Measurements from ENCODE around the gene MAPKAP1.
A peak's percentile ranks its signal among the peaks of the same experiment; 100 is the strongest.

Gene MAPKAP1

GRCh38 chr9:125429476-125430160 lies 277.4 kb downstream of the MAPKAP1 start:
- no peak overlapping the region for H3K27ac ChIP-seq
- TF ChIP-seq CTCF (conservative IDR thresholded peaks at IDR 0.05; ENCODE audit: low read depth): no peak
- DNase-seq (ENCODE audit: low spot score): no peak
- ChIA-PET CTCF (interaction anchor here (1.2 kb wide), 1 partner anchor 22 kb away, joined by 3 read pairs; no protein-coding TSS in a partner anchor), POLR2A (ENCODE audit: low non-redundant PET) (no interaction called here)

- no peak overlapping the region for H3K27ac ChIP-seq
- ChIA-PET POLR2A (ENCODE audit: low non-redundant PET) (no interaction called here), CTCF (interaction anchor here (1.2 kb wide), 1 partner anchor 21 kb away, joined by 3 read pairs; no protein-coding TSS in a partner anchor)
- TF ChIP-seq CTCF (conservative IDR thresholded peaks at IDR 0.05; ENCODE audit: low read depth): no peak
- DNase-seq (ENCODE audit: low spot score): no peak
These were observed 278.0 kb downstream of the MAPKAP1 start for GRCh38 chr9:125428902-125429467.

- ChIA-PET POLR2A (ENCODE audit: low non-redundant PET) (interaction anchor here (0.9 kb wide), 1 partner anchor 33 kb away, joined by 3 read pairs; no protein-coding TSS in a partner anchor), CTCF (interaction anchor here (0.5 to 0.7 kb wide), 4 partner anchors 46 to 1082 kb away, joined by 3 to 4 read pairs (median 3); no protein-coding TSS in a partner anchor)
- H3K27ac ChIP-seq: no peak overlapping the region
- no peak for DNase-seq (ENCODE audit: low spot score)
- TF ChIP-seq CTCF (conservative IDR thresholded peaks at IDR 0.05; ENCODE audit: low read depth): peak; percentile 29
These were observed 278.7 kb downstream of the MAPKAP1 start for GRCh38 chr9:125428060-125428901.

DNA sequence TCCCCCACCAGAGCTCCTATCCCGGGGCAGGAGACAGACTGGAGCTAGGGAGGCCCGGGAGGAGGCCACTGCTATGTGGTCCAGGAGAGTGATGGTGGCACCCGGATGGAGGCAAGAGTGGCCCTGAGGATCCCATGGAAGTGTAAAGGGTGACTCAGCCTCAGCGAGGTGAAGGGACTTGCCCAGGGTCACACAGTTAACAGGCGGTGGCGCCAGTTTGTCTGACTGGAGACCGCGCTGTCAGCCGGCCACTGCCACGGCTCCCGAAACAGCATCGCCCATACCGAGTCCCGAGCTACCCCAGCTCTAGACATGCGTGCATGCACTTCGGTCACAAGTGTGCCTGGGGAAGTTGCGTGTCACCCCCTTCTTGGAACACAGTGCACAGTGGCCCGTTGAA lies 279.5 kb downstream of the MAPKAP1 start:
- DNase-seq (ENCODE audit: low spot score): no peak
- ChIA-PET POLR2A (ENCODE audit: low non-redundant PET) (interaction anchor here (0.9 kb wide), 1 partner anchor 33 kb away, joined by 3 read pairs; no protein-coding TSS in a partner anchor), CTCF (interaction anchor here (0.6 to 0.7 kb wide), 3 partner anchors 47 to 807 kb away, joined by 3 to 4 read pairs (median 3); no protein-coding TSS in a partner anchor)
- TF ChIP-seq CTCF (conservative IDR thresholded peaks at IDR 0.05; ENCODE audit: low read depth): no peak
- H3K27ac ChIP-seq: no peak overlapping the region

DNA sequence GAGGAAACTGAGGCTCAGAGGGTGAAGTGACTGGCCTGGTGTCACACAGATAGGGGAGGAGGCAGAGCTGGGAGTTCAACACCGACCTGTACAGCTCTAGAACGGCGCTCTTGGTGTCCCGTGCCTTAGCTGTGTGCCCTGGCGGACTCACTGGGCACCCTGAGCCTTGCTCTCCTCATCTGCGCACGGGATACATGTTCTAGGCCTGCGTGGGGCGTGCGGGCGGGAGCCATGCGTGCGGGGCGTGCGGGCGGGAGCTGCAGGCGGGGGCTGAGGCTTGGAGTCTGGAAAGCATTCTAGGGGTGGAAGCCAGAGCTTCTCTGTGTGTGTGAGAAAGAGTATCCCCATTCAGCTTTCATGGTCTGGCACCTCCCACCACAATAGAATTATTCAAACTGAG lies 280.1 kb downstream of the MAPKAP1 start:
- DNase-seq (ENCODE audit: low spot score): no peak
- ChIA-PET POLR2A (ENCODE audit: low non-redundant PET) (no interaction called here), CTCF (interaction anchor here (0.6 kb wide), 2 partner anchors 27 to 66 kb away, joined by 4 to 5 read pairs; no protein-coding TSS in a partner anchor)
- TF ChIP-seq CTCF (conservative IDR thresholded peaks at IDR 0.05; ENCODE audit: low read depth): no peak
- no peak overlapping the region for H3K27ac ChIP-seq

DNA sequence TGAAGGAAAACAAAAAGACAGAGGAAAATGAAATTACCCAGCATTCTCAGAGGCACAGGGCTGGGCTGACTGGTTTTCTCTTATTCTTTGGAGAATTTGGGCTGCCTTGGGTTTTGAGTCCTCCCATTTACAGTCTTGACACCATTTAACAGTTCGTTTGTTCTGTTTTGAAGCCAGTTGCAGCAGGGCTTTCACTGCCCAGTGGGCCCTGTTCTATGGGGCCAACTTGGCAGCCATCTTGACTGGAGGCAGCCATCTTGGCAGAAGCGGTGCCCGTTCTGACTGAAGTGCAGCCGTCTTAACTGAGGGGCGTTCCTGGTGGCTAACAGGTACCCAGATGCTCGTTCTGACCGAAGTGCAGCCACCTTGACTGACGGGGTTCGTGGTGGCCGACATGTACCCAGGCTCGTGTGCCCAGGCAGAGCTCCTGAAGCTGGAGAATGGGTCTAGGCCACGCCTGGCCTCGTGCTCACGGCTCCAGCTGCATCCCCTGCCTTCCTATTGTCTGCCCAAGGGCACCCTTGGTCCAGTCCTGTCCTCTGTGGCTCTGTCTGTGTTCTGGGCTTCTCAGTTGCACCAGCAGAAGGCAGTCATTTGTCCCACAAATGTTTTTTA lies 281.0 kb downstream of the MAPKAP1 start:
- ChIA-PET POLR2A (ENCODE audit: low non-redundant PET) (no interaction called here), CTCF (no interaction called here)

More for the DNA sequence above, 281.0 kb downstream of the MAPKAP1 start:
- TF ChIP-seq CTCF (conservative IDR thresholded peaks at IDR 0.05; ENCODE audit: low read depth): no peak
- DNase-seq (ENCODE audit: low spot score): no peak
- H3K27ac ChIP-seq: no peak overlapping the region

All from RWPE1 (cell line).